ENCODE data around the gene TRAF5.

The TRAF5 gene

DNA sequence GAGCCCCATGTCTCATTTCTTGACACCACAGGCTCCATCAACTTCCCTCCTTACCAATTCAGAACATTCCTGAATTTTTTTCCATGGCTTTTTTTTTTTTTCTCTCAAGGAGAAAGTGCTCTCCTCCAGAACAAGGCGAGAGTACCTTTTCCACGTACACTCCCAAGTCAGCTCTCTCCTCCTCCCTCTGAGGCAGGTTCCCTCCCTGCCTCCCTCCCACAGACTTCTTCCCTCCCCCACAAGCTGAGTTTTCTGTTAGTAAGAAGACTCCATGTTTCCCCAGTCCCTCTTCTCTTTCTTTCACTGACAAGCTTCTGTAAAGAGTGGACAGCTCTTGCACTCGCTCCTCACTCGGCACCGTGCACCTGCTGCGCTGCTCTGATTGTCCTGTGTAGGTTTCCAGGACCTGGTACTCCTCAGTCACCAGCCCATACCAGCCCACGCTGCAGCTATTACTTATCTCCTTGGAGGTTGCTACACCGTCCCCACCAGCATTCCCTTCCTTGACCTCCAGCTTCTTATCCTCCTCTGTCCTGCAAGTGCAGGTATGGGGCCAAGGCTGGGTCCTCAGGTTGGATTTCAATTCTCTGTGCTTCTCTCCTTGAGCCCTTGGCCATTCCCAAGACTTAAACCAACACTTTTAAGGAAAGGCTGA, 3.8 kb downstream of the TRAF5 start:
- Histone ChIP-seq H3K36me3 (ENCODE audit: insufficient read depth, low read length) (no peaks in the 10 kb centered on the region), H3K79me2 (ENCODE audit: insufficient read depth, low read length) (no peaks in the 10 kb centered on the region), H3K4me3 (ENCODE audit: low read depth in 1 of 2, low read length in 2 of 2) (no peak overlapping the region), H3K9ac (ENCODE audit: low read depth, low read length) (no peak overlapping the region), H3K27ac (ENCODE audit: low read length) (no peak overlapping the region), H3K9me3 (ENCODE audit: insufficient read depth, low read length, severe bottlenecking) (no peaks in the 10 kb centered on the region), H3K27me3 (ENCODE audit: insufficient read depth, low read length, poor library complexity) (peaks cover 29% of the 10 kb centered on the region), H4K20me1 (ENCODE audit: insufficient read depth, low read length) (0 out of 2 replicates have a peak, but pooled peaks cover 5% of the 10 kb centered on the region), H3K4me1 (ENCODE audit: insufficient read depth, low read length) (peaks cover 29% of the 10 kb centered on the region), H2AFZ (ENCODE audit: low read depth, low read length) (no peak overlapping the region), H3K4me2 (ENCODE audit: insufficient read depth, low read length) (no peak overlapping the region)
- ATAC-seq (ENCODE audit: insufficient read depth, low read depth) (no peak), DNase-seq (no peak)
- TF ChIP-seq, protein P1, sequence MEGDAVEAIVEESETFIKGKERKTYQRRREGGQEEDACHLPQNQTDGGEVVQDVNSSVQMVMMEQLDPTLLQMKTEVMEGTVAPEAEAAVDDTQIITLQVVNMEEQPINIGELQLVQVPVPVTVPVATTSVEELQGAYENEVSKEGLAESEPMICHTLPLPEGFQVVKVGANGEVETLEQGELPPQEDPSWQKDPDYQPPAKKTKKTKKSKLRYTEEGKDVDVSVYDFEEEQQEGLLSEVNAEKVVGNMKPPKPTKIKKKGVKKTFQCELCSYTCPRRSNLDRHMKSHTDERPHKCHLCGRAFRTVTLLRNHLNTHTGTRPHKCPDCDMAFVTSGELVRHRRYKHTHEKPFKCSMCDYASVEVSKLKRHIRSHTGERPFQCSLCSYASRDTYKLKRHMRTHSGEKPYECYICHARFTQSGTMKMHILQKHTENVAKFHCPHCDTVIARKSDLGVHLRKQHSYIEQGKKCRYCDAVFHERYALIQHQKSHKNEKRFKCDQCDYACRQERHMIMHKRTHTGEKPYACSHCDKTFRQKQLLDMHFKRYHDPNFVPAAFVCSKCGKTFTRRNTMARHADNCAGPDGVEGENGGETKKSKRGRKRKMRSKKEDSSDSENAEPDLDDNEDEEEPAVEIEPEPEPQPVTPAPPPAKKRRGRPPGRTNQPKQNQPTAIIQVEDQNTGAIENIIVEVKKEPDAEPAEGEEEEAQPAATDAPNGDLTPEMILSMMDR (IDR thresholded peaks at IDR 0.05; ENCODE audit: borderline replicate concordance, extremely low read depth, low read length, poor library complexity, severe bottlenecking), result no peak
- no peak for TF ChIP-seq EZH2 (IDR thresholded peaks at IDR 0.05; ENCODE audit: borderline replicate concordance, low read depth, low read length, severe bottlenecking)

DNA sequence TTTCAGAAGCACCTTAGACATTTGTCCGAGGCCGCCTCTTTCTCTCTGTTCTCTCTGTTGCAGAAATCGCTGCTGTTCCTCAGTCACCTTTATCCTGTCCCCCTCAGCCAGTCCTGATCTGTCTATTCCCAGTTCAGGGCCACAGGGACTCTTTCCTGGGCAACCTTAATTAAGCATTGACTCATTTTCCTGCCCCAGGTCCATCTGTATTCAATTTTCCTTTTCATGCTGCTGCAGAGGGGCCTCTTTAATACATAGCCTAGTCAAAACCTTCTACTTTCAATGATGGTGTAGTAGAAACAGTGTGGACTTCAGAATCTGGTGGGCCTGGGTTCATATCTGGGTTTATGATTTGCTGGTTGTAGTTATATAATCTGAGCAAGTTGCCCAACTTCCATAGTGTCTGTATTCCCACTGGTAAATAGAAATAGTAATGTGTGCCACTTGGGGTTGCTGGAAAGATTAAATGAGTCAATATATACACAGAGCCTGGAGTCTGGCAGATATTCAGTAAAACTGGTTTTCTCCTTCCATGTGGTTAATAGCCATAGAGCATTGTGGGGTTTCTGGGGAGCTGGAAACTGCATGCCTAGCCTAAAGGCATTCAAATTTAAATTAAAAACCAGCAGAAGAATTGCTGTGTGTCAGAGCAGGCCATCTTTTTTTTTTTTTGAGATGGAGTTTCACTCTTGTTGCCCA, 4.5 kb downstream of the TRAF5 start:
- Histone ChIP-seq H3K36me3 (ENCODE audit: insufficient read depth, low read length) (no peaks in the 10 kb centered on the region), H3K27me3 (ENCODE audit: insufficient read depth, low read length, poor library complexity) (peaks cover 28% of the 10 kb centered on the region), H3K4me2 (ENCODE audit: insufficient read depth, low read length) (no peak overlapping the region), H3K79me2 (ENCODE audit: insufficient read depth, low read length) (no peaks in the 10 kb centered on the region), H2AFZ (ENCODE audit: low read depth, low read length) (no peak overlapping the region), H4K20me1 (ENCODE audit: insufficient read depth, low read length) (0 out of 2 replicates have a peak, but pooled peaks cover 5% of the 10 kb centered on the region), H3K9me3 (ENCODE audit: insufficient read depth, low read length, severe bottlenecking) (no peaks in the 10 kb centered on the region), H3K27ac (ENCODE audit: low read length) (no peak overlapping the region), H3K4me3 (ENCODE audit: low read depth in 1 of 2, low read length in 2 of 2) (no peak overlapping the region), H3K4me1 (ENCODE audit: insufficient read depth, low read length) (peaks cover 35% of the 10 kb centered on the region), H3K9ac (ENCODE audit: low read depth, low read length) (no peak overlapping the region)
- no peak for ATAC-seq (ENCODE audit: insufficient read depth, low read depth)
- no peak for DNase-seq
- TF ChIP-seq, protein P1 (IDR thresholded peaks at IDR 0.05; ENCODE audit: borderline replicate concordance, extremely low read depth, low read length, poor library complexity, severe bottlenecking), result no peak
- TF ChIP-seq EZH2 (IDR thresholded peaks at IDR 0.05; ENCODE audit: borderline replicate concordance, low read depth, low read length, severe bottlenecking), result no peak

DNA sequence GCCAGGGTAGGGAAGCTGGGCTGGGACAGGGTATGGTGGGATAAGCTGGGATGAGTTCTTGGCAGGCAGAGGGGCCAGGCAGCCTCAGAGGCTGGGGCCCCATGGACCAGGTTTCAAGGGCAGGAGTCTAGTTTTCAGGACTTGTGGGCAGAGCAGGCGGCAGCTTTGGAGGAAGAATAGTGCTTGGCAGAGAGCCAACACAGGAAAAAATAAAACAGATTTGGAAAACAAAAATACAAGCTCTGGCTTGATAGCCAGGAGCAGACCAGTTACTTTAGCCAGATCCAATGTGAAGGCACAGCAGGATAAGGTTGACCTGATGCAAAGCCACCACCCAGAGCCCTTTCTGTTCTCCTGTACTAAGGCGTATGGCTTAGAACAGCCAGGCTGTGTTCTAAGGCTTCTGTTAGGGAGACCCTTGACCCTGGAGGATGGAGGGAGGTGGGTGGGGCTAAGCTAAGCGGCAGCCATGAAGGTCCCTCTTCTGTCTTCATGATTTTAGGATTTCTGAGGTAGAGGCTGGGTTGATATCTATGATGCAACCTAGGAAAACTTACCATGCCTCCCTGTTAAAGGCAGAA, 5.5 kb downstream of the TRAF5 start:
- no peak for DNase-seq
- peaks cover 19% of the 10 kb centered on the region for H3K27me3 ChIP-seq (ENCODE audit: insufficient read depth, low read length, poor library complexity)
- H3K36me3 ChIP-seq (ENCODE audit: insufficient read depth, low read length), result no peaks in the 10 kb centered on the region
- no peak overlapping the region for H3K27ac ChIP-seq (ENCODE audit: low read length)
- no peaks in the 10 kb centered on the region for H3K9me3 ChIP-seq (ENCODE audit: insufficient read depth, low read length, severe bottlenecking)
- no peak overlapping the region for H3K9ac ChIP-seq (ENCODE audit: low read depth, low read length)
- no peak for ATAC-seq (ENCODE audit: insufficient read depth, low read depth)
- TF ChIP-seq, protein P1 (IDR thresholded peaks at IDR 0.05; ENCODE audit: borderline replicate concordance, extremely low read depth, low read length, poor library complexity, severe bottlenecking), result no peak
- TF ChIP-seq EZH2 (IDR thresholded peaks at IDR 0.05; ENCODE audit: borderline replicate concordance, low read depth, low read length, severe bottlenecking), result no peak
- H3K79me2 ChIP-seq (ENCODE audit: insufficient read depth, low read length), result no peaks in the 10 kb centered on the region
- H3K4me2 ChIP-seq (ENCODE audit: insufficient read depth, low read length), result no peak overlapping the region
- peaks cover 31% of the 10 kb centered on the region for H3K4me1 ChIP-seq (ENCODE audit: insufficient read depth, low read length)
- H2AFZ ChIP-seq (ENCODE audit: low read depth, low read length), result no peak overlapping the region
- H4K20me1 ChIP-seq (ENCODE audit: insufficient read depth, low read length), result 0 out of 2 replicates have a peak, but pooled peaks cover 5% of the 10 kb centered on the region
- no peak overlapping the region for H3K4me3 ChIP-seq (ENCODE audit: low read depth in 1 of 2, low read length in 2 of 2)
